Stimulated activated naive CD4-positive, alpha-beta T cell (primary cell): ENCODE measurements around the gene AGMO.

Experiments used
- DNase-seq, 6 experiments: peaks; one replicate each; lab custom pipeline; 2025; lab: John Stamatoyannopoulos, UW

The AGMO gene

GRCh38 chr7:15561835-15562234 lies at the start of gene AGMO:
AGMO (minus strand) TSS chr7:15562015.
- no peak for DNase-seq

GRCh38 chr7:15610503-15610902 lies 48.7 kb upstream of the AGMO start:
- no peak for DNase-seq

- DNase-seq = no peak
Measured at GRCh38 chr7:15609287-15609686, 47.5 kb upstream of the AGMO start.

DNA sequence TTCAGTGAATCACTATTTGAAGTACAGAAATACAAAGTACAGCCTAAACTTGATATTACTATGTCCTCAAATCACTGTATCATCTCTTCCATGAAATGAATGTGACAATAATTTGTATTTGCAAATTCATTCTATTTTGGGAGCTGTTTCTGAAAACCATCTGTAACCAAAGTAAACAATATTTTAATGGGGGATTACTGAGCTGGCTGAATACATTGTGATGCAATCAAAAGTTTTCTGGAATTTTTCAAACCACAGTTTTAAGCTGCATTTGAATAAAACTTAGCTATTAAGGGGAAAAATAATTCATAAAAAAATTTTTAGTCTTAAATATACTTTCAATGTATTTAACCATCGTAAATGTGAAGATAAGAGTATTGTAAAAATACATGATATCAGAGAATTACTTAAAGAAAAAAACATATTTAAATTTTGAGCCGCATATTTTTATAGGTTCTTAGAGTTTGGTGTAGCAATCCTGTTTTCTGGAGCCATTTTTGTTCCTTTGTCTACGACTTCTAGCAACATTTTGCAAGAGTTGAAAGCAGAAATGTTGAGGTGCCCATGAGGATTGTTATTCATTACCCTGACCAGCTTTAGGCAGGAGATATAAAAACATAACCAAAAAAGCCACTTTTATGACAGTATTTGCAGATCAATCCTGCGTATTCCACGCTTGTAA lies 45.9 kb upstream of the AGMO start:
- no peak for DNase-seq

GRCh38 chr7:15606561-15606960 lies 44.7 kb upstream of the AGMO start:
- DNase-seq = no peak

- DNase-seq = no peak
Measured at GRCh38 chr7:15604166-15604565, 42.4 kb upstream of the AGMO start.

GRCh38 chr7:15603124-15603523 lies 41.3 kb upstream of the AGMO start:
- no peak for DNase-seq

GRCh38 chr7:15602236-15602635 lies 40.4 kb upstream of the AGMO start:
- DNase-seq = no peak

GRCh38 chr7:15601175-15601574 lies 39.4 kb upstream of the AGMO start:
- no peak for DNase-seq

DNA sequence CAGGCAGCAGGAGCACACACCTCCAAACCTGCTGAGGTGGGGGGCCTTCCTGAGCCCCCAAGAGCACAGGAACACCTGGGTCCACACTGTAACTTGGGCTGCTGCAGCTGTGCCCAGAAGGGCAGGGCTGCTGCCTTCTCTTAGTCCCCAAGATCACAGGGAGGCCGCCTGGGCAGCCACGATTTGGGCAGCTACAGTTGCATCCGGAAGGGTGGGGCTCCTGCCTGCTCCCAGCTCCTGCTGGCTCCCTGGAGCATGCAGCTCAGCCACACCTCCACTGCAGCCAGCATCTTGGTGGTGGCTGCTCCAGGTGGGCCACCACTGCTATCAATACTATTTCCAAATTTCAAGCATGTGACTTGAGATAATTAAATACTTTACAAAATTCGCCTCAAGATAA lies 38.5 kb upstream of the AGMO start:
- no peak for DNase-seq

DNA sequence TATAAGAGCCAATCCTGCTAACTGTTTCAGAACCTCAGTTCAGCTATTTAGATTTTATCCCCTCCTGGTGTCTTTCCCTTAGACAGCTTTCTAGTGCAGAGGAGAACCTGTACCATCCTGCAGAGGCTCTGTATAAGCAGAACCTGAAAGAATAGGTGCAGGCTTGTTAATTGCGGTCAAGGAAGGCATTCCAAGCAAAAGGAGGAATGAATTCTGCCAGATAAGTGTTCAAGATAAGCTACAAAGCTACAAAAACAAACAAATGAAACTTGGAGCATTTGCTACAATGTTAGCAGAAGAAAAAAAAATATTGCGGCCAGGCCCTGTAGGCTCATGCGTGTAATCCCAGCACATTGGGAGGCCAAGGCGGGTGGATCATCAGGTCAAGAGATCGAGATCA lies 32.6 kb upstream of the AGMO start:
- DNase-seq = no peak

GRCh38 chr7:15593382-15593781 lies 31.6 kb upstream of the AGMO start:
- DNase-seq = no peak

GRCh38 chr7:15586266-15586665 lies 24.5 kb upstream of the AGMO start:
- no peak for DNase-seq

GRCh38 chr7:15584575-15584974 lies 22.8 kb upstream of the AGMO start:
- no peak for DNase-seq

- no peak for DNase-seq
Measured at GRCh38 chr7:15582773-15583172, 21.0 kb upstream of the AGMO start.

DNA sequence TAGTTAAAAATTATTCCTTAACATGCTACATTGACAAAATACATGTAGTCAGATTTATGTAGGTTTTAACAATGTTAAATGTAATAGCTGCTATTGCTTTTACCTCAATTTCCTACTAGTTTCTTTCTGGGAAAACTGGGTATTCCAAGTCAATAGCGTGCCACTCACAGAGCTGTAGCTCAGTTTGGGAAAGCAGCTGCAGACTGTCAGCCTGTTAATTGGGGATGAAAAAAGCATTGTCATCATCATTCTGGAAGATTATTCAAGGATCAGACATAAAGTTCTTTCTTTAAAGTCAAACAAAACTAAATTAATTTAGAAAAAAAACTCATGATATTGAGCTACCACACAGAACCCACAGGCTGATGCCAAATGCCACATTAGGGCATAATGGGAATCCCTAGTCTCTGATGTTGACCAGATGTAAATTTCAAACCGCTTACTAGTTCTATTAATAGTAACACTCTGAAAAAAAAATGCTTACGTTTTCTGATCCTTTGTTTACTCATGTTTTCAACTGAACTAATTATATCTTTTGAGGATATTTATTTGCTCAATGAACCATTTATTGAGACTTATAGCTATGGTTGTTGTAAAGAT lies 19.6 kb upstream of the AGMO start:
- no peak for DNase-seq

DNA sequence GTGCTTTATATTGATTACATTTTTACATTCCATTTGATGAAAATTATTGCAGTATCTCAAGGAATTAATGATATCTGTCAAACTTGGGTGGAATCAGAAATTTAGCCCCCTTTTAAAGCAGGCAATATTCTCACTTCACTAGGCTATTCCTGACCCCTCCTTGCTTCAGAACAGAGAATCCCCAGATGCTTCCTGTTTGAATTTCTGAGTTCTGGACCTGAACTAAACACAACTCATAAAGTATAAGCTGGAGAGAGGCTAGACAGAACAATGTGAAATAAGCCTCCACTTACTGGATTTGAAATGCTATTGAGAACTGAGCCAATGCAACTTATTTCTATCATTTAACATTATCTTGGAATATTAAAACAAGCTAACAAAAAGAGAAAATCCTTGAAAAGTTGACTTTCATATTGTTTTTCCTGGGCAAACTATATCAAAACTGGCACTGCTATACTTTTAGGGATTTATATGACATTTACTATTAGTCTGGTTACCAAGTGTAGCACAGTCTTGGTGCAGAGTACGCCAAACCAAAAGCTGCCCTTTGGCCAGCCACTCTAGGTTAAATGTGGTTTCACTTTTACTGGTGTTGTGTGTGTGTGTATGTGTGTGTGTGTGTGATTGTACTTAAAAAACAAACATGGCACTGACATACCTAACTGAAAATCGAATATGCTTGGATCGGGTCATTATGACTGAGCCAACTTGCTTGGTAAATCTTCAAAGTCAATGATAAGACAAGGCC lies 19.0 kb upstream of the AGMO start:
- DNase-seq = no peak

DNA sequence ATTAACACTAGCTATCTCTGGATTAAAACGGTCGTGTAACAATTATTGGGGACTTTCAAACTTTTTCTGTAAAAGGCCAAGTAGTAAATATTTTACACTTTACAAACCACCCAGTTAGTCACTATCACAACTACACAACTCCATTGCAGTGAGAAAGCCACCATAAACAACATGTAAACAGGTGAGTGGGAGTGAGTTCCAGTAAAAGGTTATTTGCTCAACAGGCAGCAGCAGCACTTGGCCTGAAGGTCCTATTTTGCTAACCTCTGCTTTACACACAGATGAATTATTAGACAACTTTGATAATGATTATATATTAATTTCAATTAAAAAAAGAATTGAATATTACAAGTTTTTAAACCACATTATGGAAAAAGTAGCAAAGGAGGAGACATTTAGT lies 15.8 kb upstream of the AGMO start:
- DNase-seq = no peak

GRCh38 chr7:15571301-15571878 lies 9.6 kb upstream of the AGMO start:
- no peak for DNase-seq

DNA sequence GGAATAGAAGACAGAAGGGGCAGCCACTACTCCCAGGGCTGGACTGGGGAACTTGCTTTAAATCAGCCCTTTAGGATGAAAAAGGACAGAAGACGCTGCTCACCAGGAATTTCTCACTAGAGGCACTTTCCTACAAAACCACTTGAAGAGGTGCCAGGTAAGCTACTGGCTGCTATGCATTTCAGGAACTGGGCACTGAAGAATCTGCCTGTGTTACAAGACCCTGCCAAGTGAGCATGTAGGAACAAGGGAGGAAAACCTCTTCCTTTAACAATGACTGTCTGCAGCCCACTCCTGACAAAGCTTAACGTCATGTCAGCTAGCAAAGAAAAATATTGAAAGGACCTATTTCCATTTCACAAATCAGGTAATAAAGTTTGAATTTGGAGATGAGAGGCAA lies 5.8 kb upstream of the AGMO start:
- no peak for DNase-seq

- DNase-seq = no peak
Measured at GRCh38 chr7:15567036-15567435, 5.2 kb upstream of the AGMO start.

- DNase-seq = no peak
Measured at GRCh38 chr7:15566476-15566875, 4.7 kb upstream of the AGMO start.

DNA sequence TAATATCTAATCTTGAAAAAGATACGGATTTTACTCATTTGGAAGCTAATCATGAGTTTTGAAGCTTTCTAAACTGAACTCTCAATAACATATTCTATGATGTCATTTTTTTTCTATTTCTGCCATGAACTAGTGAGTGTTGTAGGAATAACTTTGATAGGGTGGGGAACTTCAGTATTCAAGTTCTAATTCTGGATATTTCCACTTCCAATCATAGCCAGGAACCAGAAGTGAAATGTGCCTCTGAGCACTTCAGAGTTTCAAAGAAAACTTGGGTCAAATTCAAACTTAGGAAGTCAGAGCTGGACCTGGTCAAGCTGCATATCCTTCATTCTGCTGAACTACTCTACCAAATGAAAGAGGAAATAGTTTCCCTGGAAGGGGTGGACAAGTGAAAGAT lies 847 bp downstream of the AGMO start:
- no peak for DNase-seq
